Neural cell (in vitro differentiated cells): ENCODE measurements around the gene CFAP157. TPM values are rescaled to one million over a fixed set of nuclear protein-coding genes. Genes with fewer than 3 reads are reported as not detected.

Source experiments
- H2AFZ ChIP-seq: fragments of 200-600, 300-800 bp; sonication (generic), shearing (Covaris generic); 2 replicates; pipeline ENCODE4 v1.6.0; 2014; ENCODE audit warnings: low read depth, mild to moderate bottlenecking, antibody characterized with exemption, low read length, moderate library complexity
- H3F3A ChIP-seq: fragments of 200-600 bp; shearing (Covaris generic); 2 replicates; pipeline ENCODE4 v1.6.1; 2016; ENCODE audit warnings: mild to moderate bottlenecking, moderate library complexity, mixed read lengths, antibody characterized with exemption, low read length; ENCODE audit not compliant: insufficient read depth, poor library complexity, severe bottlenecking
- H3K27ac ChIP-seq: fragments of 200-600, 300-800 bp; sonication (generic), shearing (Covaris generic); 2 replicates; pipeline ENCODE4 v1.5.1; 2014; ENCODE audit warnings: mild to moderate bottlenecking, low read length, moderate library complexity
- H3K27me3 ChIP-seq: fragments of 300-800, 200-600 bp; sonication (generic), shearing (Covaris generic); 2 replicates; pipeline ENCODE4 v1.6.0; 2014; ENCODE audit warnings: mild to moderate bottlenecking, low read depth, low read length, moderate library complexity; ENCODE audit not compliant: insufficient read depth
- H3K36me3 ChIP-seq: fragments of 300-800, 200-600 bp; sonication (generic), shearing (Covaris generic); 2 replicates; pipeline ENCODE4 v1.5.1; 2014; ENCODE audit warnings: mild to moderate bottlenecking, antibody characterized with exemption, low read length, moderate library complexity; ENCODE audit not compliant: insufficient read depth
- H3K4me2 ChIP-seq: fragments of 300-800, 200-600 bp; sonication (generic), shearing (Covaris generic); 2 replicates; pipeline ENCODE4 v1.6.0; 2014; ENCODE audit warnings: mild to moderate bottlenecking, low read length
- H3K4me3 ChIP-seq: fragments of 300-800, 200-600 bp; sonication (generic), shearing (Covaris generic); 2 replicates; pipeline ENCODE4 v1.5.1; 2014; ENCODE audit warnings: mild to moderate bottlenecking, low read length, moderate library complexity
- H3K79me2 ChIP-seq: fragments of 200-600 bp; shearing (Covaris generic); replicated peaks from 2 replicates; pipeline ENCODE4 v1.6.0; 2014; ENCODE audit warnings: mild to moderate bottlenecking, low read length, moderate library complexity; ENCODE audit not compliant: insufficient read depth
- H3K9ac ChIP-seq: fragments of 300-800, 200-600 bp; sonication (generic), shearing (Covaris generic); 2 replicates; pipeline ENCODE4 v1.6.1; 2016; ENCODE audit warnings: mild to moderate bottlenecking, low read length, mixed read lengths
- H3K9me2 ChIP-seq: fragments of 200-600 bp; shearing (Covaris generic); 2 replicates; pipeline ENCODE4 v1.6.1; 2016; ENCODE audit warnings: mild to moderate bottlenecking, low read length, mixed read lengths; ENCODE audit not compliant: insufficient read depth
- H3K9me3 ChIP-seq: fragments of 200-600, 300-800 bp; sonication (generic), shearing (Covaris generic); 2 replicates; pipeline ENCODE4 v1.6.1; 2016; ENCODE audit warnings: mild to moderate bottlenecking, mixed run types, low read length, moderate library complexity, mixed read lengths
- H4K20me1 ChIP-seq: fragments of 200-600 bp; shearing (Covaris generic); 2 replicates; pipeline ENCODE4 v1.6.1; 2016; ENCODE audit warnings: mild to moderate bottlenecking, mixed run types; ENCODE audit not compliant: insufficient read depth
- CTCF ChIP-seq: fragments of 450-650 bp; IDR thresholded peaks from 2 replicates; pipeline ENCODE4 v1.5.1; 2014; ENCODE audit warnings: antibody characterized with exemption, mild to moderate bottlenecking, moderate library complexity; ENCODE audit not compliant: poor library complexity, severe bottlenecking
- EP300 ChIP-seq: fragments of 450-650 bp; conservative IDR thresholded peaks from 2 replicates; pipeline ENCODE4 v1.6.1; 2014; ENCODE audit warnings: antibody characterized with exemption, mild to moderate bottlenecking, moderate library complexity; ENCODE audit not compliant: poor library complexity, severe bottlenecking
- EZH2 ChIP-seq: fragments of 200-600, 300-800 bp; shearing (Covaris generic), sonication (generic); IDR thresholded peaks from 2 replicates; pipeline ENCODE4 v1.6.1; 2014; ENCODE audit warnings: antibody characterized with exemption, low read length, borderline replicate concordance, mild to moderate bottlenecking; ENCODE audit not compliant: insufficient read depth, poor library complexity, severe bottlenecking
- MXI1 ChIP-seq: fragments of 450-650 bp; conservative IDR thresholded peaks from 2 replicates; pipeline ENCODE4 v1.6.1; 2014; ENCODE audit warnings: antibody characterized with exemption, mild to moderate bottlenecking; ENCODE audit not compliant: poor library complexity, severe bottlenecking
- POLR2AphosphoS5 ChIP-seq: IDR thresholded peaks from 2 replicates; pipeline ENCODE4 v1.6.1; 2012
- RAD21 ChIP-seq: fragments of 450-650 bp; conservative IDR thresholded peaks from 2 replicates; pipeline ENCODE4 v1.6.1; 2014; ENCODE audit warnings: antibody characterized with exemption, mild to moderate bottlenecking, moderate library complexity
- REST ChIP-seq: IDR thresholded peaks from 2 replicates; pipeline ENCODE4 v1.6.1; 2012; ENCODE audit warnings: borderline replicate concordance
- SMC3 ChIP-seq: fragments of 450-650 bp; conservative IDR thresholded peaks from 2 replicates; pipeline ENCODE4 v1.6.1; 2014; ENCODE audit warnings: antibody characterized with exemption, mild to moderate bottlenecking, moderate library complexity; ENCODE audit not compliant: poor library complexity
- TAF1 ChIP-seq: IDR thresholded peaks from 2 replicates; pipeline ENCODE4 v1.6.1; 2012; ENCODE audit warnings: low read depth
- polyA plus RNA-seq: library from polyadenylated mRNA; depleted of rRNA; stranded (reverse); fragments of >200 nt; gene quantifications from 2 replicates; pipeline ENCODE4 v1.2.3, GENCODE V29; 2014

CFAP157 gene
- polyA plus RNA-seq, 1 donor from 2014 or later = 1.3 TPM

GRCh38 chr9:127739614-127740330, 33.0 kb downstream of the CFAP157 start:
- Histone ChIP-seq H3K9ac (no peak overlapping the region), H3K27me3 (no peaks in the 10 kb centered on the region), H3K9me2 (no peaks in the 10 kb centered on the region), H3K27ac (no peak overlapping the region), H3K36me3 (no peaks in the 10 kb centered on the region), H3F3A (no peaks in the 10 kb centered on the region), H3K4me3 (no peak overlapping the region), H3K79me2 (no peaks in the 10 kb centered on the region), H3K4me2 (no peak overlapping the region), H4K20me1 (no peaks in the 10 kb centered on the region), H2AFZ (no peak overlapping the region), H3K9me3 (no peaks in the 10 kb centered on the region)
- no peak for TF ChIP-seq EP300
- no peak for TF ChIP-seq EZH2
- no peak for TF ChIP-seq POLR2AphosphoS5
- TF ChIP-seq MXI1 = no peak
- TF ChIP-seq REST = no peak
- no peak for TF ChIP-seq TAF1
- TF ChIP-seq CTCF = no peak
- no peak for TF ChIP-seq RAD21
- TF ChIP-seq SMC3 = no peak

- H3K36me3 ChIP-seq = no peaks in the 10 kb centered on the region
- no peaks in the 10 kb centered on the region for H3K79me2 ChIP-seq
- H3K9me2 ChIP-seq = no peaks in the 10 kb centered on the region
- H3K9me3 ChIP-seq = no peaks in the 10 kb centered on the region
- H2AFZ ChIP-seq = no peak overlapping the region
- H3K9ac ChIP-seq = peak overlapping the region; percentile 56
- peak overlapping the region; percentile 64 for H3K27ac ChIP-seq
- no peaks in the 10 kb centered on the region for H3F3A ChIP-seq
- TF ChIP-seq CTCF (no peak), EP300 (no peak), RAD21 (no peak), SMC3 (no peak), EZH2 (no peak), MXI1 (no peak), REST (no peak), POLR2AphosphoS5 (no peak), TAF1 (no peak)
- H4K20me1 ChIP-seq = no peaks in the 10 kb centered on the region
- H3K4me2 ChIP-seq = no peak overlapping the region
- peak overlapping the region; percentile 57 for H3K4me3 ChIP-seq
- H3K27me3 ChIP-seq = no peaks in the 10 kb centered on the region
Measured at GRCh38 chr9:127741831-127742434, 35.1 kb downstream of the CFAP157 start.
